SKM-1 (cell line): ENCODE results near the gene GUCY2F.
A peak's percentile ranks its signal among the peaks of the same experiment; 100 is the strongest.

ENCODE experiments used
- DNase-seq: peaks from one replicate; lab custom pipeline; 2025; ENCODE audit not compliant: unreplicated experiment; lab: John Stamatoyannopoulos, UW

Gene GUCY2F

GRCh38 chrX:109481986-109482385, at the start of gene GUCY2F:
TSS of gene GUCY2F (minus strand) at chrX:109482086. CDS start at chrX:109475936, 6,150 bp downstream.
- no peak for DNase-seq

- no peak for DNase-seq
These were observed 37.1 kb upstream of the GUCY2F start for GRCh38 chrX:109519001-109519400.

- DNase-seq: no peak
These were observed 29.2 kb upstream of the GUCY2F start for GRCh38 chrX:109511113-109511512.

- DNase-seq: no peak
These were observed 27.0 kb upstream of the GUCY2F start for GRCh38 chrX:109508915-109509314.

GRCh38 chrX:109501176-109501575, 19.3 kb upstream of the GUCY2F start:
- no peak for DNase-seq

- no peak for DNase-seq
These were observed 16.5 kb upstream of the GUCY2F start for GRCh38 chrX:109498434-109498833.

GRCh38 chrX:109489174-109489573, 7.3 kb upstream of the GUCY2F start:
- no peak for DNase-seq

- DNase-seq: no peak
These were observed 5.8 kb upstream of the GUCY2F start for GRCh38 chrX:109487640-109488039.

GRCh38 chrX:109485470-109486340, 3.8 kb upstream of the GUCY2F start:
- DNase-seq: peak; percentile 5

- no peak for DNase-seq
These were observed 3.0 kb upstream of the GUCY2F start for GRCh38 chrX:109484886-109485285.

GRCh38 chrX:109475174-109475891, 6.6 kb downstream of the GUCY2F start:
- no peak for DNase-seq

- DNase-seq: no peak
These were observed 8.7 kb downstream of the GUCY2F start for GRCh38 chrX:109472939-109473735.

GRCh38 chrX:109464231-109464630, 17.7 kb downstream of the GUCY2F start:
- DNase-seq: no peak

- DNase-seq: no peak
These were observed 18.1 kb downstream of the GUCY2F start for GRCh38 chrX:109463784-109464183.

GRCh38 chrX:109448282-109448938, 33.5 kb downstream of the GUCY2F start:
- no peak for DNase-seq

GRCh38 chrX:109441266-109441665, 40.6 kb downstream of the GUCY2F start:
- no peak for DNase-seq

GRCh38 chrX:109440475-109440874, 41.4 kb downstream of the GUCY2F start:
- peak; percentile 14 for DNase-seq

- no peak for DNase-seq
These were observed 72.7 kb downstream of the GUCY2F start for GRCh38 chrX:109409181-109409580.

GRCh38 chrX:109403922-109404321, 78.0 kb downstream of the GUCY2F start:
- no peak for DNase-seq

GRCh38 chrX:109399831-109400230, 82.1 kb downstream of the GUCY2F start:
- DNase-seq: no peak

GRCh38 chrX:109398833-109399232, 83.1 kb downstream of the GUCY2F start:
- DNase-seq: no peak
